GM13977 (cell line): Measurements from ENCODE around the gene HDLBP.
"Not testable (repeated sequence)": the region's sequence is repeated elsewhere in the genome, so short reads cannot be mapped to it uniquely, and the experiment has no call there.

Experiments
- DNase-seq: peaks from one replicate; pipeline ENCODE4 v3.0.0; 2012; ENCODE audit warnings: low spot score
- CTCF ChIP-seq: IDR thresholded peaks from 2 replicates; pipeline ENCODE4 v1.5.1; 2012; ENCODE audit warnings: mild to moderate bottlenecking, control low read depth; ENCODE audit not compliant: insufficient read depth; ENCODE audit errors: extremely low read depth, missing control alignments
- in situ Hi-C: fragments of 300-500 bp; cut with MboI; formaldehyde crosslinking; loops from one replicate; pipeline ENCODE4 v1.12.0; 2022; ENCODE audit warnings: low sequenced_read_pairs, low pct_unique_long_range_greater_than_20kb, mixed read lengths, inconsistent platforms; ENCODE audit not compliant: unreplicated experiment

Gene HDLBP

GRCh38 chr2:241296767-241297166 lies 18.7 kb downstream of the HDLBP start:
- in situ Hi-C loops: no loop called here
- TF ChIP-seq CTCF: no peak
- no peak for DNase-seq

- no peak for DNase-seq
- in situ Hi-C loops: no loop called here
Observed at GRCh38 chr2:241295326-241296095, 20.0 kb downstream of the HDLBP start.

GRCh38 chr2:241293378-241293797 lies 22.1 kb downstream of the HDLBP start:
- DNase-seq, in situ Hi-C loops: not testable (repeated sequence)

More at GRCh38 chr2:241295326-241296095, 20.0 kb downstream of the HDLBP start:
- no peak for TF ChIP-seq CTCF

- DNase-seq: no peak
- no peak for TF ChIP-seq CTCF
- in situ Hi-C loops: no loop called here
Observed at GRCh38 chr2:241291977-241292376, 23.5 kb downstream of the HDLBP start.

GRCh38 chr2:241291153-241291552 lies 24.3 kb downstream of the HDLBP start:
- in situ Hi-C loops: no loop called here
- no peak for TF ChIP-seq CTCF
- no peak for DNase-seq

- DNase-seq: no peak
- in situ Hi-C loops: no loop called here
- peak; percentile 7 for TF ChIP-seq CTCF
Observed at GRCh38 chr2:241289597-241289996, 25.9 kb downstream of the HDLBP start.

- no peak for TF ChIP-seq CTCF
- in situ Hi-C loops: no loop called here
- no peak for DNase-seq
Observed at GRCh38 chr2:241289053-241289452, 26.4 kb downstream of the HDLBP start.
